Small intestine (tissue), 7 donors: ENCODE measurements around the gene TYMP. TPM values are rescaled to one million over a fixed set of nuclear protein-coding genes. Genes with fewer than 3 reads are reported as not detected.

ENCODE experiments used
- DNase-seq, 2 donors: peaks; one replicate each; pipeline versions ENCODE4 v3.0.0 to v3.0.0-alpha.2; 2013
- FAIRE-seq: peaks from 2 replicates; lab custom pipeline; 2012; peaks lifted over from hg19 to GRCh38; lab: Jason Lieb, UNC
- H3K27ac ChIP-seq, 3 donors: one replicate each; pipeline ENCODE4 v1.5.1; 2013; ENCODE audit warnings: low read length in 2 of 3, mild to moderate bottlenecking in 2 of 3, control low read depth in 1 of 3, inconsistent platforms in 1 of 3, low read depth in 1 of 3, moderate library complexity in 1 of 3
- H3K27me3 ChIP-seq, 3 donors: one replicate each; pipeline ENCODE4 v1.6.1; 2013; ENCODE audit warnings: low read length in 3 of 3, inconsistent platforms in 1 of 3; ENCODE audit not compliant: control insufficient read depth in 3 of 3, insufficient read depth in 3 of 3
- H3K36me3 ChIP-seq, 3 donors: one replicate each; pipeline ENCODE4 v1.6.1; 2013; ENCODE audit warnings: low read length in 3 of 3, inconsistent platforms in 1 of 3, low read depth in 1 of 3, mild to moderate bottlenecking in 1 of 3, moderate library complexity in 1 of 3; ENCODE audit not compliant: control insufficient read depth in 3 of 3, insufficient read depth in 2 of 3
- H3K4me1 ChIP-seq, 3 donors: one replicate each; pipeline ENCODE4 v1.6.1; 2013; ENCODE audit warnings: low read length in 2 of 3, inconsistent platforms in 1 of 3, low read depth in 1 of 3, mild to moderate bottlenecking in 1 of 3, moderate library complexity in 1 of 3; ENCODE audit not compliant: control insufficient read depth in 3 of 3, insufficient read depth in 2 of 3
- H3K4me3 ChIP-seq, 3 donors: one replicate each; pipeline ENCODE4 v1.5.1; 2013; ENCODE audit warnings: low read length in 3 of 3, control low read depth in 1 of 3, inconsistent platforms in 1 of 3, low read depth in 1 of 3, mild to moderate bottlenecking in 1 of 3, moderate library complexity in 1 of 3
- H3K9me3 ChIP-seq, 2 donors: one replicate each; pipeline ENCODE4 v1.6.1; 2013; ENCODE audit warnings: low read depth in 1 of 2, low read length in 1 of 2; ENCODE audit not compliant: control insufficient read depth in 2 of 2, insufficient read depth in 1 of 2
- whole genome bisulfite sequencing, 3 donors: extraction: QIAGEN DNeasy Blood & Tissue Kit; methylation state at CpG; one replicate each; pipeline ENCODE4 v1.1.7; 2013; 5-methylcytosine and 5-hydroxymethylcytosine counted together
- polyA plus RNA-seq, 4 donors: library from polyadenylated mRNA; stranded (reverse) in 3 of 4; unstranded in 1 of 4; fragments of 200-250 nt in 3 of 4; fragments of 120-200 nt in 1 of 4; gene quantifications; one replicate each; pipeline versions ENCODE4 v1.2.1 to v1.2.3, GENCODE V29; 2013
- donor health status: healthy with polysubstance abuse.
- donor health status: control.
- donor health status: control.
- donor health status: Bipolar disorder and iron deficiency.
- donor health status: healthy.

TYMP gene
- polyA plus RNA-seq, 4 donors, result 10.7 to 172 (median 90.0) TPM

DNA sequence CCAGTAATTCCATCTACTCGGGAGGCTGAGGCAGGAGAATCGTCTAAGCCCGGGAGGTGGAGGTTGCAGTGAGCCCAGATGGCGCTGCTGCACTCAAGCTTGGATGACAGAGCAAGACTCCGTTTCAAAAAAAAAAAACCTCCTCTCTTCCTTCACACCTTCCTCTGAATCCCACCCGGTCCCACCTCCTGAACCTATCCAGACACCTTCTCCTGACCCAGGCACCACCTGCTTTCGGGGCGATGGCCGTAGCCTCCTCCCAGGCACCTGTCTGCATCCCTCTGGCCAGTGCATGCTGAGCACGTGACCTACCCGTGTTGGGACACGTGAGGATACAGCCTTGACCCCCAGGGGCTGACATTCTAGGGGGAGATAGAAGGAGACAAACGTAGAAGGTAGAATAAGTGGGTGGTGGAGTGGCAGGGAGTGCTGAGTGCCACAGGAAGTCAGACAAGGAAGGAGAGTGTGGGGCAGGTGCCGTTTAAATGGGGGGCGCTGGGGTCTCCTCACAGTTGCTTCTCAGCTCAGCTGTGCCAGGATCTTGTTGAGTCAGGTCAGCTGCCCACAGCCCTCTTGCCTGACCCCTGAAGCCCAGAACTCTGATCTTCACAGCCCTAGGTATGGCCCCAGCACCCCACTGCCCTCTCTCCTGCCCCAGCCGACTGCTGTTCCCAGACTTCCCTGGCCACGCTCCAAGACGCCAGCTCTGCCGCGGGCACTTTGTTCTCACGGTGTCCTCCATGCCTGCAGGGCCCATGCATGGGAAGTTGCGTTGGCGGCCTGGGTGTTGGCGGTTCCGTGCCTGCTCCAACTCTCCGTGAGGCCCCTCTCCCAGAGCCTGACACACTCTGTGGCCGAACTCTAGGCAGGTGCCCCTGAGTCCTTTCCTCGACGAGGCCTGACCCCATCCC lies 44.3 kb downstream of the TYMP start:
- Histone ChIP-seq H3K27ac (peak overlapping the region in 1 of 3 donors; percentile 61), H3K9me3 (no peaks in the 10 kb centered on the region), H3K27me3 (peaks cover 0 to 14% (median 2%) of the 10 kb centered on the region in 3 donors), H3K36me3 (peaks cover 0 to 20% (median 0%) of the 10 kb centered on the region in 3 donors), H3K4me1 (peaks cover 0 to 32% (median 3%) of the 10 kb centered on the region in 3 donors), H3K4me3 (no peak overlapping the region)
- DNase-seq (peak; percentile 29 to 78), FAIRE-seq (no peak)
- 24 to 55% (median 35%) methylated on average over 28 to 29 of the region's 29 CpGs for WGBS, 3 donors

DNA sequence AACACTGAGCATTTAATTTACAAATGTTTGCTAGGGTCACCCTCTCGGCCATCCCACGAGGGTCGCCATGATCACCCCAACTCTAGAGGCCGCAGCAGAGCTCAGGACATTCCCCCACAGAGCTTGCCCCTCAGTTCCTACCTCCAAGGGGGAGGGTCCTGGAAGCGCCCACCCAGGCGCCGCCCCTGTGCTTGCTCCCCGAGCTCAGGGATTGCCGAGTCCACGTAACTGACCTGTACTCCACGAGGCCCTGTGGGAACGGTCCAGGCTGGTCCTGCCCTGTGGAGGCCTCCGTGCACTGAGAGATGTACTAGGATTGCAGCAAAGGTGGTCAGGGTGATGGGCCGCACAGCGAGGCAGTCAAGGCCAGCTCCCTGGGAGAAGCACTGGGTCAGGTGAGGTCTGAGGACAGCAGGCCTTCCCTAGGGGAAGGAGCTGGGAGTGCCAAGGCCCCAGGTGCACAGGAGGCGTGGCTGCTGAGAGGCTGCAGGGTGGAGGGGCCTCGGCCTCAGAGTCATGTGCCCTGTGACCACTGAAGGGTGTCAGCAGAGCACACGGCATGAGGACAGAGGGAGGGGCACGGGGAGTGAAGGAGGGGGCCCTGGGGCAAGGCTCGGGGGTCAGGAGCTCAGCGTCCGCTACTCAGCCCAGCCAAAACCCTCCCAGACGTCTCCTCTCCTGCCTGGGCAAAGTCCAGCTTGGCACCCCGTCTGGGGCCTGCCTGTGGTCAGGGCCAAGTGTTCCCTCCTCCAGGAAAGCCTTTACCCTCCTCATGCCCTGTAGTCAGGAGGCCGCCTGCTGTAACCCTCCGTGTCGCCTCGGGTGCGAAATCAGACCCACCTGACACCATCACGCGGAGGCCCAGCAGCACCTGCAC lies 45.6 kb downstream of the TYMP start:
- H3K4me1 ChIP-seq, result peaks cover 0 to 32% (median 3%) of the 10 kb centered on the region in 3 donors
- peak; percentile 87 to 92 for DNase-seq
- H3K27me3 ChIP-seq, result peaks cover 0 to 26% (median 2%) of the 10 kb centered on the region in 3 donors
- peak overlapping the region; percentile 2 to 82 (median 77) for H3K27ac ChIP-seq
- WGBS, 3 donors, result 28 to 69% (median 34%) methylated on average over 27 to 31 of the region's 31 CpGs
- no peak for FAIRE-seq
- H3K36me3 ChIP-seq, result peaks cover 0 to 20% (median 0%) of the 10 kb centered on the region in 3 donors
- no peaks in the 10 kb centered on the region for H3K9me3 ChIP-seq
- peak overlapping the region in 1 of 3 donors; percentile 61 for H3K4me3 ChIP-seq

DNA sequence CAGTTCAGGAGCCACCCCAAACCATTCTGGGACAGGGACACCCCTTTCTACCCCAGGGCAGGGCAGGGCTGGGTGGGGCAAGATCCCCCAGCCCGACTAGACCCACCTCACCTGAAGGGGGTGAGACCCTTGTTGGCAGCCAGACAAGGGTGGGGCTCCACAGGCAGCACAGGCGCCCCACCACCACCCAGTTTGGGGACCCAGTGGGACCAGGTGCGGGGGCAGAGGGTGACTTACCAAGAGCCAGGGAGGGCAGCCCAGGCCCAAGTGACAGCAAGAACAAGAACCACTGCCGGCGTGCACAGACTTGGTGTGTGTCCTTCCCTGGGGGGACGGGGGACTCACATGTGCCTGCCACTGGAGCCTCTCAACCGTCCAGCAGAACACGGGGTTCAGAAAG lies 46.3 kb downstream of the TYMP start:
- H3K9me3 ChIP-seq, result no peaks in the 10 kb centered on the region
- 63 to 87% (median 75%) methylated on average over 6 to 8 of the region's 8 CpGs for WGBS, 3 donors
- H3K36me3 ChIP-seq, result peaks cover 0 to 20% (median 0%) of the 10 kb centered on the region in 3 donors
- DNase-seq (no peak), FAIRE-seq (no peak)
- H3K4me3 ChIP-seq, result peak overlapping the region in 1 of 3 donors; percentile 61
- peak overlapping the region in 2 of 3 donors; percentile 77 to 82 for H3K27ac ChIP-seq
- peaks cover 0 to 31% (median 2%) of the 10 kb centered on the region in 3 donors for H3K27me3 ChIP-seq
- H3K4me1 ChIP-seq, result peaks cover 0 to 32% (median 3%) of the 10 kb centered on the region in 3 donors

DNA sequence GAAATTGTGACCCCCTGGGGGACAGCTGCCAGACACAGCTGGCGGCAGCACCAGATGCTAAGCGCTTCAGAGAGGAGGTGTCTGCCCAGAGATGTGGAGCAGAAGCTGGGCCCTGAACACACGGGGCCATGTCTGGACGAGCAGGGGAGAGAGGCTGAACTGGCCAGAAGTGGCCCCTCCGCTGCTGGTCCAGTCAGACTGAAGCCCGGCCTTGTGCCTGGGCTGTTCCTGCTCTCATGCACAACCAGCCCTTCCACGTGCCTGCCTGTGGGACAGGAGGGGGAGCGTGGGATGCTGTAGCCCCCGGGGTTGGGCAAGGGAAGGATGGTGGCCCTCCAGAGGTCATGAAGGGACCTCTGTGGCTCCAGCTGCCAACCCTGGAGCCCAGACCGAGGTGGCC lies 46.7 kb downstream of the TYMP start:
- Histone ChIP-seq H3K9me3 (no peaks in the 10 kb centered on the region), H3K4me1 (peaks cover 0 to 32% (median 3%) of the 10 kb centered on the region in 3 donors), H3K4me3 (peak overlapping the region in 1 of 3 donors; percentile 61), H3K27ac (peak overlapping the region in 1 of 3 donors; percentile 82), H3K36me3 (peaks cover 0 to 20% (median 0%) of the 10 kb centered on the region in 3 donors), H3K27me3 (peaks cover 0 to 32% (median 2%) of the 10 kb centered on the region in 3 donors)
- DNase-seq, result no peak
- 70 to 84% (median 81%) methylated on average over 10 of the region's 10 CpGs for WGBS, 3 donors
- FAIRE-seq, result no peak

DNA sequence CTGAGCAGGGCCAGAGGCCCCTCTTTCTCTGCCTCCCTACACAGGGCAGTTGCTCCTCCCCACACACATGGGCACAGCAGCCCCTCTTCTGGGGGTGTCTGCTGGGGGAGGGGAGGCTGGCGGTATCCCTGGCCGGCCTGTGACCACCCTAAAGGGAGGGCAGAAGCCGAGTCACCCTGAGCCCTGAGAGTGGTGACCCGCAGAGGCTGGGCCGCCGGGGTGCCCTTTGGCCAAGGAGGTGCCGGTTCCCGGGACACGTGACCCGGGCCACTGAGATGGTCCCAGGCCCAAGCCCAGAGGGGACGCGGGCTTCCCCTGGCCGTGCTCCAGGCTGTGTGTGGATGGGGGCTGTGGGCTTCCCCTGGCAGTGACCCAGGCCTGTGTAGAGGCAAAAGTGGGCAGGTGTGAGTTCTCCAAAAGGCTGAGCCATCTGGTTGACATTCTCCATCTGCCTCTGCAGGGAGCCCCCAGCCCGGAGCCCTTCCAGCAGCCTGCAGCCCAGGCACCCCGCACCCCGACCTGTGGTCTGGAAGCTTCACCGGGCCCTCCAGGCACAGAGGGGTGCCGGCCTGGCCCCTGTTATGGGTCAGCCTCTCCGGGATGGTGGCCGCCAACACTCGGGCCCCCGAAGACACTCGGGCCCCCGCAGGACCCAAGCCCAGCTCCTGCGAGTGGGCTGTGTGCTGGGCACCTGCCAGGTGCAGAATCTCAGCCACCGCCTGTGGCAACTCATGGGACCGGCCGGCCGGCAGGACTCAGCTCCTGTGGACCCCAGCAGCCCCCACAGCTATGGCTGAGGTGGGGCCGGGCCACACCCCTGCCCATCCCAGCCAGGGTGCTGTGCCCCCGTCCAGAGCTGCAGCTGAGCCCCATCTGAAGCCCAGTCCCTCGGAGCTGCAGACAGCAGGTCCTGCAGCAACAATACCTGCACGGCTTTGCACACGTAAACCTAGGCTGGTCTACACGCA lies 47.4 kb downstream of the TYMP start:
- DNase-seq (peak; percentile 39 to 40), FAIRE-seq (no peak)
- H3K27ac ChIP-seq, result peak overlapping the region; percentile 54 to 70 (median 67)
- H3K36me3 ChIP-seq, result peaks cover 0 to 20% (median 0%) of the 10 kb centered on the region in 3 donors
- peak overlapping the region; percentile 61 to 81 (median 63) for H3K4me3 ChIP-seq
- H3K9me3 ChIP-seq, result no peaks in the 10 kb centered on the region
- peaks cover 0 to 32% (median 3%) of the 10 kb centered on the region in 3 donors for H3K4me1 ChIP-seq
- H3K27me3 ChIP-seq, result peaks cover 0 to 34% (median 2%) of the 10 kb centered on the region in 3 donors
- whole genome bisulfite sequencing, 3 donors, result 58 to 63% (median 59%) methylated on average over 32 to 35 of the region's 35 CpGs

DNA sequence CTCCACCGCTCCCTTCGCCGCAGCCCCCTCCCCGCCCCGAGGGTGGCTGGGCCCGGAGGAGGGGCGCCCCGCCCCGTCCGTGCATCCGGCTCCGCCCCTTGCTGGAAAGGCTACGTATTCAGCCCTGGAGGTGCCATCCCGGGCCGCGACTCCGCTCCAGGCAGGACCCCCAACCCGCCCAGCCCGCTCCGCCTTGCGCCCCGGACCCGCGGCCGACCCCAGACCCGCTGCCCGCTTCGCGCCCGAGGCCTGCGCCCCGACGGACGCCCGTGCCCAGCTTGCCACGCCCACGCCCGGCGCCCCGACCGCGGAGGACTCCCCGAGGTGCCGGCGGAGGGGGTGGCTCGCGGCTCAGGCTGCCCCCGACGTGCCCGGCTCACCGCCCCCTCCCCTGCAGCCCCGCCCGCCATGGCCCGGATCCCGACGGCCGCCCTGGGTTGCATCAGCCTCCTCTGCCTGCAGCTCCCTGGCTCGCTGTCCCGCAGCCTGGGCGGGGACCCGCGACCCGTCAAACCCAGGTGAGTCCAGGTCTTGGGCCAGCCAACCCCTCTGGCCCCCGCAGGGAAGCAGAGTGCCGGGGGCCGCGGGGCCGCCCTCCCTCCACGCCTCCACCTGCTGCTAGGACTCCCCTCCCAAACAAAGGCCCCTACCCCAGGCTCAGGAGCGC lies 48.2 kb downstream of the TYMP start, which contains the start of gene ADM2:
TSS of gene ADM2 (plus strand) at position 104 of the 667 bp plus-strand sequence. CDS start at position 409, 305 bp downstream.
- Histone ChIP-seq H3K27me3 (peaks cover 0 to 37% (median 2%) of the 10 kb centered on the region in 3 donors), H3K4me3 (peak within 1 kb of the TSS; percentile 61 to 81 (median 63)), H3K27ac (peak within 1 kb of the TSS; percentile 54 to 70 (median 67)), H3K36me3 (peaks cover 0 to 20% (median 0%) of the 10 kb centered on the region in 3 donors), H3K9me3 (no peaks in the 10 kb centered on the region), H3K4me1 (peaks cover 0 to 32% (median 3%) of the 10 kb centered on the region in 3 donors)
- 3 to 6% (median 5%) methylated on average over 26 to 70 of the region's 70 CpGs for WGBS, 3 donors
- FAIRE-seq, result no peak
- peak; percentile 43 to 76 for DNase-seq

DNA sequence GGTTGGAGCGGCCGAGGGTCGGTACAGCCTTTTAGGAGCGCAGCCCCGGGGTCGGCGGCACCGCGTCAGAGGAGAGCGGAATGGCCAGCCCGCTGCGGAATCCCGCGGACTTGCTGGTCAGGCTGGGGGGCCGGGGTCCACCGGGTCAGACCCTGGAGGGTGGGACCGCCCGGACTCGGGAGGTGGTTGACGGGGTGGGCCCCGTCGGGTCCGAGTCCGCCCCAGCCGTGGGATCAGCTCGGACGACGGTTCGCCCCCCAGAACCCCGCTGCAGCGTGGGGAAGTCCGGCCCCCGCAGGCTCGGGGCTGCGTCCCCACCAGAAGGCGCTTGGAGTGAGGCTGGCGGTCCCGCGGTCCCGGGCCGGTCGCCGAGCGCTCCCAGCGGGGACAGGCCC lies 48.8 kb downstream of the TYMP start:
- Histone ChIP-seq H3K27ac (no peak overlapping the region), H3K4me3 (peak overlapping the region; percentile 28 to 81 (median 63)), H3K4me1 (peaks cover 0 to 32% (median 3%) of the 10 kb centered on the region in 3 donors), H3K9me3 (no peaks in the 10 kb centered on the region), H3K27me3 (peaks cover 0 to 37% (median 2%) of the 10 kb centered on the region in 3 donors), H3K36me3 (peaks cover 0 to 20% (median 0%) of the 10 kb centered on the region in 3 donors)
- DNase-seq (no peak), FAIRE-seq (no peak)
- 4 to 9% (median 7%) methylated on average over 39 to 45 of the region's 45 CpGs for WGBS, 3 donors
